ENCODE results near the gene ARHGEF35. TPM values are rescaled to one million over a fixed set of nuclear protein-coding genes. Genes with fewer than 3 reads are reported as not detected.
"Not testable (repeated sequence)": the region's sequence is repeated elsewhere in the genome, so short reads cannot be mapped to it uniquely, and the experiment has no call there.

Gene ARHGEF35
- total and polyA plus RNA-seq, 12 donors = 0.44 to 2.9 (median 1.3) TPM

DNA sequence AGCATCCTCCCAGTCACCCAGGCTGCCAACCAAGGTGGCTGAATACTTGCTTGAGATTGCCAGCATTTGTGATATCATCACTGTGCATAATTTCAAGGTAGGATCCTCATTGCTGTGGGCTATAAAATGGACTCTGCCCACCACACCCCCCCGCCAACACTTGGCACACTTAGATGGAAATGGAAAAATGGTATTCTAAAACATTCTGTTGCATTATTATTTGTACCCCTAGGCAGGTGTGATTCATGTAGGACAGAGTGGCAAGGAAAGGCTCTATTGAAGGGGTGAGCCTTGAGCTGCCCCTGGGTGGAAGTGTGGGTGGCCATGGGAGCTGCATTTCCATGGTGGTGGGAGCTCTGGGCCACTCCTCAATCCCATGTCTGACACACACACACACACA, 22.9 kb upstream of the ARHGEF35 start:
- H3K4me3 ChIP-seq; H3K27me3 ChIP-seq; H3K9me3 ChIP-seq (replicated peaks in 1 of 3); H3K27ac ChIP-seq; H3K36me3 ChIP-seq (replicated peaks in 1 of 2); H3K4me1 ChIP-seq (replicated peaks in 1 of 2); DNase-seq; intact Hi-C loops (cut with DNase I): not testable (repeated sequence)
- WGBS, 4 donors = 94 to 100% (median 97%) methylated on average over 1 of the region's 1 CpG; no CpG with 5 or more reads in 1 of the 4 donors

DNA sequence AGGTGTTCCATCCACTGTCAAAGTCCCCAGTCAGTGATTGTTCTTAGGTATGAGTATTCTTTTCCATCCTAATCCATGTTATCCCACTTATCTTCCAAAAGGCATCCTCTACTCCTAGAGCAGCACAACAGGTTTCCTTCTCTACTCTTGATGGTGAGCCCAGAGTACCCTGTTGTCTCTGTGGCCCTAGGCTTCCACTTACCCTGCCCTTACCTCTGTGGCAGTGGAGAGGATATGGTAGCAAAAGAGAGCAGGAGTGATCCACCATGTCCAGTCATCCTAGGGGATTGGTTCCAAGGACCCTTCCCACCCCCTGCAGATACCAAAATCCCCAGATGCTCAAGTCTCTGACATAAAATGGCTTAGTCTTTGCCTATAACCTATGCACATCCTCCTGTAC, 21.6 kb upstream of the ARHGEF35 start:
- H3K36me3 ChIP-seq (replicated peaks in 1 of 2); H3K27ac ChIP-seq; H3K4me3 ChIP-seq; H3K27me3 ChIP-seq; H3K4me1 ChIP-seq (replicated peaks in 1 of 2); DNase-seq; H3K9me3 ChIP-seq (replicated peaks in 1 of 3); intact Hi-C loops (cut with DNase I): not testable (repeated sequence)

DNA sequence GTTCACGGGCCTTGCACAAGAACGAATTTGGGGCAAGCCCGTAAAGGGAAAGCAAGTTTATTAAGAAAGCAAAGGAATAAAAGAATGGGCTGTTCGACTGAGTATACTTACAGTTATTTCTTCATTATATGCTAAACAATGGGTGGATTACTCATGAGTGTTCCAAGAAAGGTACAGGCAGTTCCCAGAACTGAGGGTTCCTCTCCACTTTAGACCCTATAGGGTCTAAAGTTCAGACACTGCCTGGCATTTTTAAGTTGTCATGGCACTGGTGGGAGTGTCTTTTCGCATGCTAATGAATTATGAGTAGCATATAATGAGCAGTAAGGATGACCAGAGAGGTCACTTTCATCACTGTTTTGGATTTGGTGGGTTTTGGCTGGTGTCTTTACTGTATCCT, 9.7 kb upstream of the ARHGEF35 start:
- H3K4me3 ChIP-seq; intact Hi-C loops (cut with DNase I); H3K36me3 ChIP-seq (replicated peaks in 1 of 2); H3K27me3 ChIP-seq; H3K9me3 ChIP-seq (replicated peaks in 1 of 3); DNase-seq; H3K27ac ChIP-seq; H3K4me1 ChIP-seq (replicated peaks in 1 of 2): not testable (repeated sequence)
- WGBS, 4 donors = no CpG with 5 or more reads among the region's 5 CpGs

GRCh38 chr7:144203086-144203485, 7.5 kb upstream of the ARHGEF35 start:
- intact Hi-C loops (cut with DNase I); H3K27me3 ChIP-seq: not testable (repeated sequence)
- no CpG with 5 or more reads among the region's 3 CpGs for WGBS, 4 donors

GRCh38 chr7:144201978-144202377, 6.3 kb upstream of the ARHGEF35 start:
- H3K9me3 ChIP-seq (replicated peaks in 1 of 3); H3K4me3 ChIP-seq; H3K27ac ChIP-seq; H3K36me3 ChIP-seq (replicated peaks in 1 of 2); DNase-seq; intact Hi-C loops (cut with DNase I); H3K4me1 ChIP-seq (replicated peaks in 1 of 2); H3K27me3 ChIP-seq: not testable (repeated sequence)
- WGBS, 4 donors = no CpG with 5 or more reads among the region's 1 CpG

More at GRCh38 chr7:144203086-144203485, 7.5 kb upstream of the ARHGEF35 start:
- H3K36me3 ChIP-seq (replicated peaks in 1 of 2); DNase-seq; H3K4me3 ChIP-seq; H3K4me1 ChIP-seq (replicated peaks in 1 of 2); H3K9me3 ChIP-seq (replicated peaks in 1 of 3); H3K27ac ChIP-seq: not testable (repeated sequence)

DNA sequence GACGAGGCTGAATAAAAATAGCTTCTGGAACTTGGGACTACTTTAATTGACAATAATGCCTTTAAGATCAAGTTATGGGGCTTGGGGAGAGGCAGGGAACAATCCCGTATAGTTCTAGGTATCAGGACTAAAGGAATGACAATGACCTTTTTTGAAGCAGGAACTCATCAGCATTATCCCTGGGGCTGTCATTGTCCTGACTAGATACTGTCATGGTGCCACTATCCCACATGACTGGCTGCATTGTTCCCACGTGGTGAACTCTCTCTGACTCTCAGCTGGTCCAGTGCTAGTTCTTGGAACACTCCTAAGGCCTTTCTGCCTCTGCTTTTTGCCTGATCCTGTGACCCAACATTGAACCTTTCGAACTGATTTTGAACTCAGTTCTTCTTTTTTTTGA, 3.3 kb upstream of the ARHGEF35 start:
- WGBS, 4 donors = 32 to 72% (median 53%) methylated on average over 2 to 3 of the region's 4 CpGs
- H3K4me3 ChIP-seq; H3K4me1 ChIP-seq (replicated peaks in 1 of 2); H3K27ac ChIP-seq; DNase-seq; H3K36me3 ChIP-seq (replicated peaks in 1 of 2); intact Hi-C loops (cut with DNase I); H3K9me3 ChIP-seq (replicated peaks in 1 of 3); H3K27me3 ChIP-seq: not testable (repeated sequence)

DNA sequence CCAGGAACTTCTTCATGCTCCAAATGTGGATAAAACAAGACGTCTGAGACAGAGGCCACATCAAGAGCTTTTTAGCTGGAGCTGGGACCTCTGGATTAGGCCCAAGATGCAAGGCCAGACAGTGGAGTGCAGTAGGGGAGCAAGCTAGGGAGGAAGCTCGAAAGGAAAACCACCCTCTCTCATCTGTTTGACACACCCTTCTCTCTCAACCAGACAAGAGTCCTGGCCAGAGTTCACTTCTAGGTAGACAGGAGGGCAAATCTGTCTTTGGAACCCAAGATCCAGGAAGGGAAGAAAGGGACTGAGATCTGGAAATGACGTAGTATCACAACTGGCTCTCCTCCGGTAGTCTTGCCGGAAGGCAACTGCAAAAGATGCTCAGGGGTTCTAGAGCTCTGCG, 1.2 kb downstream of the ARHGEF35 start:
- H3K4me1 ChIP-seq (replicated peaks in 1 of 2); H3K36me3 ChIP-seq (replicated peaks in 1 of 2); DNase-seq; intact Hi-C loops (cut with DNase I); H3K27me3 ChIP-seq; H3K27ac ChIP-seq; H3K4me3 ChIP-seq; H3K9me3 ChIP-seq (replicated peaks in 1 of 3): not testable (repeated sequence)
- WGBS, 4 donors = no CpG with 5 or more reads among the region's 6 CpGs

DNA sequence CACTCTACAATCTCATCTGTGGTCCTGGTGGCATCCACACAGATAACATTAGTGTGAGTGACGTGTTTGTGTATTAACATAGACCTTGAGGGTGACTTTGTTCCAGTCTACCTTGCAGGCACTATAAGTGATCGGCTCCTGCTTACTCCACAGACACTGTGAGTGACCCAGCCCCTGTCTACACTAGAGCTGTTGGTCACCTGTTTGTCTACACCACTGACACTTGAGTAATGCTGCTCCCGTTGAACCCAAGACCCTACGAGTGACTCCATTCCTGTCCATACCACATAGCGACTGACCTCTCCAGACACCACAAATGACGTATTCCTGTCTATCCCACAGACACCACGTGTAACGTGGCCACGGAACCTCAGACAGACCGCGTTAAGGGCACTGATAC, 1.9 kb downstream of the ARHGEF35 start:
- H3K27ac ChIP-seq; DNase-seq; H3K36me3 ChIP-seq (replicated peaks in 1 of 2); H3K27me3 ChIP-seq; intact Hi-C loops (cut with DNase I); H3K4me3 ChIP-seq; H3K9me3 ChIP-seq (replicated peaks in 1 of 3); H3K4me1 ChIP-seq (replicated peaks in 1 of 2): not testable (repeated sequence)
- no CpG with 5 or more reads among the region's 11 CpGs for WGBS, 4 donors

- intact Hi-C loops (cut with DNase I); H3K36me3 ChIP-seq (replicated peaks in 1 of 2); H3K4me1 ChIP-seq (replicated peaks in 1 of 2); H3K27me3 ChIP-seq; H3K27ac ChIP-seq; H3K9me3 ChIP-seq (replicated peaks in 1 of 3); DNase-seq; H3K4me3 ChIP-seq: not testable (repeated sequence)
- no CpG with 5 or more reads among the region's 3 CpGs for whole genome bisulfite sequencing, 4 donors
Measured at GRCh38 chr7:144188578-144189171, 7.0 kb downstream of the ARHGEF35 start.

DNA sequence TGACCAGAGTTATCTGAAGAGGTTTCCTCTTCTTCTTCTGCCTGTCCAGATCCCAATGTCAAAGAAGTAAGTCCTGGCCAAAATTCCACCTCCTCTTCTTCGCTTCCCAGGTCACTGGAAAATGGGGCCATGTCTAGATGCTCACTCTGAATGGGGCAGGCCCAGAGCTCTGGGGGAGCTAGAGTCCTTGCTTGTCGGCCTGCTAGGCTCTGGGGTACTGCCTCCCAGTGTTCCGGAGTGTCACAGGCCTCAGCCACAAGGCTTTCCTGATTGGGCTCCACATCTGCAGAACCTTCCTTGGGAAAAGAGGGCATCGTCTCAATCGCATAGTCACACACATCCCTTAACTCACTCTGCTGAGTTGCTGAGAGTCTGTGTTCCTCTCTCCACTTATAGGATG, 7.8 kb downstream of the ARHGEF35 start:
- H3K36me3 ChIP-seq (replicated peaks in 1 of 2); H3K27ac ChIP-seq; H3K27me3 ChIP-seq; DNase-seq; intact Hi-C loops (cut with DNase I); H3K9me3 ChIP-seq (replicated peaks in 1 of 3); H3K4me1 ChIP-seq (replicated peaks in 1 of 2); H3K4me3 ChIP-seq: not testable (repeated sequence)
- WGBS, 4 donors = no CpG with 5 or more reads among the region's 5 CpGs

- intact Hi-C loops (cut with DNase I); H3K9me3 ChIP-seq (replicated peaks in 1 of 3); H3K27ac ChIP-seq; H3K4me3 ChIP-seq; H3K36me3 ChIP-seq (replicated peaks in 1 of 2); DNase-seq; H3K27me3 ChIP-seq; H3K4me1 ChIP-seq (replicated peaks in 1 of 2): not testable (repeated sequence)
- whole genome bisulfite sequencing, 4 donors = 67% methylated on average over 1 of the region's 19 CpGs; no CpG with 5 or more reads in 3 of the 4 donors
Measured at GRCh38 chr7:144183166-144183565, 12.5 kb downstream of the ARHGEF35 start, which contains the start of gene CTAGE4. Gene CTAGE4 (plus strand): TSS chr7:144183466. CDS start chr7:144183504, 38 bp downstream.

DNA sequence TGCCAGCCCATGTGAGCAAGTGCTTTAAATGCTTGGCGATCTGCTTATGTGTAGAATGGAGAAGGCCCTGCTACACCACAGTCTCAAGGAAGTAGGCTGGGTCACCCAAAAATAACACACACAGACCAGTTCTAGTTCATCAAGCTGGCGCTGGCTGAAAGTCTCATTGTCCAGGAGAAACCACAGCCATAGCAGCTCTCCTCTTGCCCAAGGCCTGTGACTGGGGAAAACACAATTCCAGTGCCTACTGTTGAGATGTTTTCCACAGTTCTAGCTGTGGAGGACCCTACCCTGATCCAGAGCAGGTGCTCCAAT, 16.5 kb downstream of the ARHGEF35 start:
- H3K36me3 ChIP-seq (replicated peaks in 1 of 2); H3K27me3 ChIP-seq; DNase-seq; H3K9me3 ChIP-seq (replicated peaks in 1 of 3); H3K27ac ChIP-seq; H3K4me3 ChIP-seq; H3K4me1 ChIP-seq (replicated peaks in 1 of 2); intact Hi-C loops (cut with DNase I): not testable (repeated sequence)
- WGBS, 4 donors = 63 to 68% methylated on average over 1 of the region's 2 CpGs; no CpG with 5 or more reads in 2 of the 4 donors

Measured in adrenal gland (tissue), 12 donors.